MG63 (cell line): ENCODE measurements around the gene CELF1. TPM values are rescaled to one million over a fixed set of nuclear protein-coding genes. Genes with fewer than 3 reads are reported as not detected.
A peak's percentile ranks its signal among the peaks of the same experiment; 100 is the strongest.

Experiments used
- DNase-seq: peaks from one replicate; pipeline ENCODE4 v3.0.0-alpha.2; 2020
- H3K27me3 ChIP-seq: fragments of 250-450 bp; sonication (Bioruptor Pico); 2 replicates; pipeline ENCODE4 v1.5.1; 2020; ENCODE audit warnings: mild to moderate bottlenecking, moderate library complexity
- H3K36me3 ChIP-seq: fragments of 250-450 bp; sonication (Bioruptor Pico); 2 replicates; pipeline ENCODE4 v1.5.1; 2020; ENCODE audit warnings: mild to moderate bottlenecking, moderate library complexity
- H3K4me3 ChIP-seq: fragments of 250-450 bp; sonication (Bioruptor Pico); 2 replicates; pipeline ENCODE4 v1.5.1; 2020; ENCODE audit warnings: mild to moderate bottlenecking, moderate library complexity
- H3K9me3 ChIP-seq: fragments of 250-450 bp; sonication (Bioruptor Pico); 2 replicates; pipeline ENCODE4 v1.5.1; 2020; ENCODE audit warnings: mild to moderate bottlenecking, moderate library complexity
- total RNA-seq: library from RNA; depleted of rRNA; stranded (reverse); fragments of >200 nt; shearing (Covaris generic); gene quantifications from 2 replicates; pipeline ENCODE4 v1.2.3, GENCODE V29; 2014; ENCODE audit warnings: low replicate concordance

Gene CELF1
- total RNA-seq, 1 experiment from 2014 or later: 86.9 TPM

DNA sequence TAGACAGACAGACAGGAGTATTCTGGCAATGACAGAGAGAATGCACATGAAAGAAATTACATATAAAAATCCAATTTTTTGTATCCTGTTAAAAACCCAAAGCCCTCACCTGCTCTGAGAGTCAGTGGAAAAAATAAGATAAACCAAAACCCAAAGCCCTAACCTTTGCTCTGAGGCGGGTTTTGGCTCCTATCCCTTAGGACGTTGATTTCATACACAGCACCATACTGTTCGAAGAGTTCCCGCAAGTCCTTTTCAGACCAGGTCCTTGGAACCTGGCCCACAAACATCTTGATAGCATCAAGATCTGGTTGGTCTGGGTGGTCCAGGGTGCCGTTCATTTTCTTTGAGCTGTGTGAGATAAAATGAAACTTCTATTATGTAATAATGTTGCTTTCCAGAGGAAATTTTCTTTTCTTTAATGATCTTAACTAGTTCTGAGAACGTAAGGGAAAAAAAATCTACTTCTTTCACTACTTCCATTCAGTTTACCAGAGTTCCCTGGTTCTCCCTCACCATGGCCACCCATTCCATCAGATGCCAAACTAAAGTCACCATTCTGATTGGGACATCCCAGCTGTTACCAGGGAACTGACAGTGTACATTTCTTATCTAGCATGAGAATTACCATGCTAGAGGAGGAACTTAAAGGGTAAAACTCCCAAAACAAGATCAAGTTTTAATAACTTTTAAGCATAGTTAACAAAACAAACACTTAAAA lies 64.1 kb downstream of the CELF1 start:
- Histone ChIP-seq H3K36me3 (peaks cover 64% of the 10 kb centered on the region), H3K4me3 (no peak overlapping the region), H3K27me3 (no peaks in the 10 kb centered on the region), H3K9me3 (no peaks in the 10 kb centered on the region)
- no peak for DNase-seq

- no peak overlapping the region for H3K4me3 ChIP-seq
- H3K9me3 ChIP-seq: no peaks in the 10 kb centered on the region
- H3K36me3 ChIP-seq: peaks cover 67% of the 10 kb centered on the region
- H3K27me3 ChIP-seq: no peaks in the 10 kb centered on the region
- no peak for DNase-seq
Measured at GRCh38 chr11:47488111-47488510, 64.8 kb downstream of the CELF1 start.

DNA sequence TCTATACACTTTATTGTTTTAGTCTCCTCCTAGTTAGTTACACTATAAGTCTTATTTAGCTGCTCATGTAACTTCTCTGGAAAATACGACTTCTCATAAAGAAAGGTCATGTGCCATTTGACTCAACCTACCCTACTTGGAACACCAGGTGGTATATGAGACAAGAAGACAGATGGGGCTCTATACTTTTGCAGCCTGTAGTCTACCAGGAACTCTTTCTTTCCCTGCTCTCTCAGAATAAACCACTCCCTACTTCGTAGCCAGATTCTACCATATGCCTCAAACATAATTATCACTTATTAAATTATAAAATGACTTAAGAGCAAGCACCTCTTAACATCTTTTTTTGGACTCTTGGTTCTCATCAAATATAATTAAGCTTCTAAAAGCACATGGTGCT lies 65.5 kb downstream of the CELF1 start:
- no peak overlapping the region for H3K4me3 ChIP-seq
- no peak for DNase-seq
- H3K9me3 ChIP-seq: no peaks in the 10 kb centered on the region
- no peaks in the 10 kb centered on the region for H3K27me3 ChIP-seq
- H3K36me3 ChIP-seq: peaks cover 68% of the 10 kb centered on the region

DNA sequence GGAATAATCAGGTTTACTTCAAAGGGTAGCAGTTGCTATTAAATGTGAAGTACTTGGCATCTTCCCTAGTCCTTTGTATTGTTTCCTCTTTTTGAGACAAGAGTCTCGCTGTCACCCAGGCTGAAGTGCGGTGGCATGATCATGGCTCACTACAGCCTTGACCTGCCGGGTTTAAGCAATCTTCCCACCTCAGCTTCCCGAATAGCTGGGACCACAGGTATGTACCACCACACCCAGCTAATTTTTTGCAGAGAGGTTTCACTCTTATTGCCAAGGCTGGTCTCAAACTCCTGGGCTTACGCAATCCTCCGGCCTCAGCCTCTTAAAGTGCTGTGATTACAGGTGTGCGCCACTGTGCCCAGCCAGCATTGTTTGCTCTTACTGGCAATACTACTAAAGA lies 67.8 kb downstream of the CELF1 start:
- Histone ChIP-seq H3K9me3 (no peaks in the 10 kb centered on the region), H3K27me3 (no peaks in the 10 kb centered on the region), H3K4me3 (no peak overlapping the region), H3K36me3 (peaks cover 79% of the 10 kb centered on the region)
- DNase-seq: no peak

DNA sequence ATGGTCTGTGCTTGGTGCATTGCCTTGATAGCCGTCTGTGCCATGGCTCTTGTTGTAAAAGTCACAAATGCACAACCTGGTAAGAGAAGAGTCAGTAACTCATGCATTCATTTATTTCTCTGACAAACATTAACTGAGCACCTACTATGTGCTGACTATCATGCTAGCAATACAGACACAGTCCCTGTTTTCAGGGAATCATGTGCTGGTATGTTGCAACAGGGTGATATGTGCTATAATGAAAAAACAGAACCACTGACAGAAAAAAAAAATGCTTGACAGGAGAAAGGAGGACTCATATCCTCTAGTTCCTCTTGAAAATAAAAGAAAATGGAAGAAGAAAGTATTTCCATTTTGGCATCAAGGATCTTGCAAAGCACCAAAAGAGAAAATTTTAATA lies 69.5 kb downstream of the CELF1 start:
- H3K36me3 ChIP-seq: peaks cover 80% of the 10 kb centered on the region
- no peaks in the 10 kb centered on the region for H3K27me3 ChIP-seq
- DNase-seq: no peak
- H3K4me3 ChIP-seq: no peak overlapping the region
- H3K9me3 ChIP-seq: no peaks in the 10 kb centered on the region

DNA sequence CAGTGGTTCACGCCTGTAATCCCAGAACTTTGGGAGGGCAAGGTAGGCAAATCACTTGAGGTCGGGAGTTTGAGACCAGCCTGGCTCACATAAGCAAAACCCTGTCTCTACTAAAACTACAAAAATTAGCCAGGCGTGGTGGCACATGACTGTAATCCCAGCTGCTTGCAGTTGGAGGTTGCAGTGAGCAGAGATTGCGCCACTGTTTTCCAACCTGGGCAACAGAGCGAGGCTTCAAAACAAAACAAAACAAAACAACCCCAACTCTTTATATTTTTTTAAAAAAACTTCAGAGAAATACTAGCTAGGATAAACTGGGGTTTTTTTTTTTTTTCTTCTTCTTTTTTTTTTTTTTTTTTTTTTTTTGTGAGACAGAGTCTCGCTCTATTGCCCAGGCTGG lies 72.2 kb downstream of the CELF1 start:
- no peak for DNase-seq
- H3K36me3 ChIP-seq: peaks cover 79% of the 10 kb centered on the region
- no peaks in the 10 kb centered on the region for H3K27me3 ChIP-seq
- H3K9me3 ChIP-seq: no peaks in the 10 kb centered on the region
- no peak overlapping the region for H3K4me3 ChIP-seq

DNA sequence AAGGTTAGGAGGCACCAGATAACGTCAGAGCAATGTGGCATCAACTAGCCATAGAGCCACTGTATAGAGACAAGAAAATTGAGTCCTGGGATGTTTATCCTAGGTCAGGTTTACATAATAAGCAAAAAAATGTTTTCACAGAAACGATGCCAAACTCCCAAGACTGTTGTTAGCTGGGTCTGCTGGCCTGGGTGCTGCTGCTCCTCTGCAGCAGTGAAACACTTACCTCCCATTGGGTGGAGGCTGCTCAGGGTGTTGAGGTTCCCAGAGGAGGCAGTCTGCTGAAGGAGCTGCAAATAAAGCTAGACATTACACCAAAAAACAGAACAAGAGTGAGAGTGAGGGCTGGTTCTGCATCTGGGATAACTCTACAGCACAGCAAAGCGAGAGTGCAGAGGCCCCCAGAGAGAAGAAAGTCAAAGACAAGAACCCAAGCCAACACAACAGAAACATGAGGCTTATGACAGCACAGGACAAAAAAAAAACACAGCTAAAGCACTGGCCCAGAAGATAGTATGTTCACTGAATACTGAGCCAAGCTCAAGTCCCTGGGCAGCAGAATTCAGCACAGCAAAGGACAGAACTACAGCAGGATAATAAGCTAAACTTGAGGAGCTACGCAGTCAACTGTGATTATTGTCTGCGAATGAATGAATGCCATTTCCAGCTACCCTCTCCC lies 74.1 kb downstream of the CELF1 start:
- no peaks in the 10 kb centered on the region for H3K27me3 ChIP-seq
- DNase-seq: no peak
- no peaks in the 10 kb centered on the region for H3K9me3 ChIP-seq
- H3K4me3 ChIP-seq: no peak overlapping the region
- H3K36me3 ChIP-seq: peaks cover 81% of the 10 kb centered on the region

DNA sequence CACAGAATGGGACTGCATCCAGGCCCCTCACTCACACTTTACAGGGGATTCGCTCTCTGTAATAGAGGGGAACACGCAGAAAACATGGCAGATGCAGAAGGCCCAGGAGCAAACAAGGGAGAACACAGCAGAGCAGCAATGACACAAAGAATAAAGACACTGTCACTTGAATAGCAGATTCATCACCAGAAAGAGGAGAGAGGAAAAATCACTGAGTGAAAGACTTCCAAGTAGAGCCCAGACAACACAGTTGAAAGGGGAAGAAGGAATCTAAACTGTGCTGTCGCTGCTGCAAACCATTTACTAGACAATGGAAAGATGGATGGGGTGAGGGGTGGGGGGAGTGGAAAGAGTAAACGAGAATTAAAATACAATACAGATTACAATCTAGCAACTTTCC lies 75.2 kb downstream of the CELF1 start:
- Histone ChIP-seq H3K9me3 (no peaks in the 10 kb centered on the region), H3K4me3 (no peak overlapping the region), H3K36me3 (peaks cover 81% of the 10 kb centered on the region), H3K27me3 (no peaks in the 10 kb centered on the region)
- DNase-seq: no peak

- DNase-seq: peak; percentile 44
- Histone ChIP-seq H3K36me3 (peaks cover 81% of the 10 kb centered on the region), H3K27me3 (no peaks in the 10 kb centered on the region)
Measured at GRCh38 chr11:47477323-47477722, 75.6 kb downstream of the CELF1 start.

GRCh38 chr11:47470671-47471070 lies 82.3 kb downstream of the CELF1 start:
- Histone ChIP-seq H3K36me3 (peaks cover 78% of the 10 kb centered on the region), H3K27me3 (no peaks in the 10 kb centered on the region), H3K9me3 (no peaks in the 10 kb centered on the region), H3K4me3 (no peak overlapping the region)
- no peak for DNase-seq

More at GRCh38 chr11:47477323-47477722, 75.6 kb downstream of the CELF1 start:
- Histone ChIP-seq H3K4me3 (no peak overlapping the region), H3K9me3 (no peaks in the 10 kb centered on the region)

DNA sequence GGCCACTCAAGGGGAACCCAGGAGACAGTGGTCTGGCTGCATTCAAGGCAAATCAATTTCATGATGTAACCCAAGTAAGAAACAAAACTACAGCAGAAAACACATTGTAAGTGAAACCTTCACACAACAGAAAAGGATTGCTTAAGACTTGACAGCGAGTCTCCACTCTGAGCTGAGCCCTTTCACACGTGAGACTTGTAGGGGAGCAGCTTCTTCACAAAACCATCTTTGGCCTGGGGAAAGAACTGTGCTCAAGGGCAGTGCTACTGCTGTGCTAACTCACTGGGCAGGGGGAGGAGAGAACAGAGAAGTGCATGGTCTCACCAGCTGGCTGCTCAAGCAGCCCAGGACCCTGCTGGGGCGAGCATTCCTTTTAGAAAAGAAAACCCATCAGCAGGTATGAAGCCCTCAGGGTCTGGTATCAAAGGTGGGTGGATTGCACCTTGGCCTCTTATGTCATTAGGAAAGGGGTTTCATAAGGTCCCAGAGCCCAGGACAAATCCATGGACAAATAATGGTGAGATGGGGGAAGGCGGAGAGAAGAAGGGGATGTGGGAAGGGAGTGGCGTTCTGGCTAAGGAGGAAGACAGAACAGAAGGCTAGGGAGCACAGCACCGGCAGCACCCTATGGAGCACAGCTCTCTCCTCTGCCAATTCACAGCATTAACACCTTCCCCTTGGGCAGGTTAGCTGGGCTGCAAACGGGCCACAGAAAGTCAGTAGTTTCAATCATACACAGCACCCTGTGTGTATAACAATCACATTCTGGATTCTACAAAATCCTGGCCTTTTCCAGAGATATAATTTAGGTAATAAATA lies 83.4 kb downstream of the CELF1 start:
- Histone ChIP-seq H3K9me3 (no peaks in the 10 kb centered on the region), H3K27me3 (no peaks in the 10 kb centered on the region), H3K4me3 (no peak overlapping the region), H3K36me3 (peaks cover 75% of the 10 kb centered on the region)
- DNase-seq: no peak

DNA sequence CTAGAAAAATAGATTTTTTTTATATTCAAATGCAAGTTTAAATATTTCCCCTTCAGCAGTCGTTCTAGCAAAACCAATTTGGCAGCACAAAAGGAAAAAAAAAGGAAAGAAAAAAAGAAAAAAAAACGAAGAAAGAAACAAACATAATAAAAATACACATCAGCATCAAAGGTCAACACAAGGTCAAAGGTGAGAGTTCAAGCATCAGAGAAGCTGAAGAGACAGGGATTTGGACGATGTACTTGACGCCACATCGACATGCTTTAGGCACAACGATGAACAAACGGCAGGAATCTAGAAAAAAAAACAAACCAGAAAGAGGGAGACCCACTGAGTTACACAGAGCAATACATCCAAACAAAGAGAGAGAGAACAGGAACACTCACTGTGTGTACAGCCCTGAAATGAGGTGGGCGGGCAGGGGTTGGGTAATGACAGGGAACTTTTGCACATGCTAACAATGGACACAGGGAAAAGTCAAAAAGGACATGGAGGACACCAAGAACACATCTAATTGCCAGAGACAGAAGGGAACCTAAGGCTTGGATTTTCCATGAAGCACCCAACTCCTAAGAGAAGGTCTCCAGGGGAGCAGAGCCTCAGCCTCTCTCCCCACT lies 84.2 kb downstream of the CELF1 start:
- H3K9me3 ChIP-seq: no peaks in the 10 kb centered on the region
- H3K27me3 ChIP-seq: no peaks in the 10 kb centered on the region
- peaks cover 76% of the 10 kb centered on the region for H3K36me3 ChIP-seq
- DNase-seq: no peak
- H3K4me3 ChIP-seq: no peak overlapping the region

DNA sequence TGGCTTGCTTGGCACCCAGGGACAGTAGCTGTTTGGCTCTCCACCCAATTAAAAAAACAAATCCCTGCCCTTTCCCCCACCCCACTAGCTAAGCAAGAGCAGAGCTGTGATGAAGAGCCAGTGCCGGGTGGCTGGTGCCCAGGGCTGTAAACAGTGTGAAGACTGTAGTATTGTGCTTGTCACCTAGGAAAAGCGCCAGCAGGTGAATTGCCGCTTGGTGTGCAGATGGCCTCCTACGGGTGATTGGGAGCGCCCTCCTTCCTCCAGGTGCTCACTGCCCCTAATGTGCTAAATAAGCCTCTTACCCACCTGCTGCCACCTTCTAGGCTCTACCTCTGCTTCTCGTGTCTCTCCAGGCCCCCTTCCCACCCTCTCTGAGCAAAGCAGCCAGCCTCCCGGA lies 85.6 kb downstream of the CELF1 start:
- Histone ChIP-seq H3K9me3 (no peaks in the 10 kb centered on the region), H3K36me3 (peaks cover 72% of the 10 kb centered on the region), H3K4me3 (no peak overlapping the region), H3K27me3 (no peaks in the 10 kb centered on the region)
- no peak for DNase-seq

DNA sequence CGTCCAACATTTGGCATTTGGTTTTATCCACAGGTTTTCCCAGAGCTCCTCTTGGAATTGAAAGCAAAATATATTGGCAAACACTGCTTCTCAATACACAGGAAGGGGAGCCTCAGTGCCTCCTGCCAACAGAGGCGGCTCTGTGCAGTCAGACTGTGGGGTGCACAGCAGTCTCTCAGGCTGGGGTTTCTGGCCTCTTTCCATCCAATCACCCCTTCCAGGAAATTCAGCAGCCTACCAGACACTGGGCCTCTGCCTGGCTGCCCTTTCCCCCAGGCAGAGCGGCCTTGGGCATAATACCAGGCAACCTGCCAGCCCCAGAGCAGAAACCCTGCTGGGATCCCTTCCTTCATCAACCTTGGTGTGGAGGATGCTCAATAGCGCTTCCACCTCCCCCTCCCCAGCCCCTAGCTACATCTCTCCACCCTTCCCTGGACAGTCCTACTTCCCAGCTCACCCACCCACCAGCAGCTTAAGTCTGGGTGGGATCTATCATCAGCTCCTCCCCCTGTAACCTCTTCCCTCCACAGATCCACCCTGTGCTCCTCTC lies 86.2 kb downstream of the CELF1 start:
- peak; percentile 87 for DNase-seq
- H3K4me3 ChIP-seq: no peak overlapping the region
- H3K9me3 ChIP-seq: no peaks in the 10 kb centered on the region
- no peaks in the 10 kb centered on the region for H3K27me3 ChIP-seq
- H3K36me3 ChIP-seq: peaks cover 70% of the 10 kb centered on the region

DNA sequence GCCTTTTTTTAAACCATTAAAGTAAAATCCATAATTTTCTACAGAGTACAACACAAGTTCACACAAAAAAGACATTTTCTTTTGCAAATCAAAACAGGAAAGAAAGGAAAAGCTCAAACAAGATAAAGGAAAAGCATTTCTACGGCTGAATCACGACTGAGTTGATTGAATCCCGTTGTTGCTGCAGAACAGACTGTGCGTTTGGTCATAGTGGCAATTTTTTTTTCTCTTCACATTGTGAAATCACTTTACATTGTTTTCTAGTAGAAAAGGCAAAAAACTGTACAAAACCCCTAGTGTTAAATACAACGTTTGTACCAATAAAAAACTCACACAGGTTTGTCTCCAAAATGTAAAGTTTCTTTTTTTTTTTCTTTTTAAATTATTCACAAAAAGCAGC lies 86.7 kb downstream of the CELF1 start:
- Histone ChIP-seq H3K36me3 (peaks cover 69% of the 10 kb centered on the region), H3K9me3 (no peaks in the 10 kb centered on the region), H3K4me3 (no peak overlapping the region), H3K27me3 (no peaks in the 10 kb centered on the region)
- no peak for DNase-seq

DNA sequence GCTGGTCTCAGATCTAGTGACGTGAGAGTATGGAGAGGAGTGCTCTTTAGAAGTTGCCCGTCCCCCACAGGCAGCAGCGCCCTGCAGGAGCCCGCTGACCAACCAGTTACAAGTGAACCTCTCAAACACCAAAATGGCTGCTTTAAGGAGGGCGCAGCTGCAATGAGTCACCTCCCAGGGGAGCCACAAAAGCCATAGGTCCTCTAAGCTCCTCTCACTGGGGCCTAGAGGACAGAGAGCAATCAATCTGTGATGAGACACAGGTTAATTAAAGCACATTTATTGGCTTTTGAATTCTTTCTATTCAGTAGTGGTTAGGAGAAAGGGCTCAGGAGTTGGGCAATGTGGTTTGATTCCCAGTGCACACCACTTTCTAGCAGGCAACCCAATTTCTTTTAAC lies 88.4 kb downstream of the CELF1 start:
- DNase-seq: no peak
- H3K4me3 ChIP-seq: no peak overlapping the region
- peaks cover 54% of the 10 kb centered on the region for H3K36me3 ChIP-seq
- no peaks in the 10 kb centered on the region for H3K9me3 ChIP-seq
- H3K27me3 ChIP-seq: no peaks in the 10 kb centered on the region

GRCh38 chr11:47461876-47462275 lies 91.1 kb downstream of the CELF1 start:
- Histone ChIP-seq H3K4me3 (no peak overlapping the region), H3K9me3 (no peaks in the 10 kb centered on the region), H3K36me3 (peaks cover 37% of the 10 kb centered on the region), H3K27me3 (no peaks in the 10 kb centered on the region)
- no peak for DNase-seq
